Endothelial cell of umbilical vein (primary cell): ENCODE results near the gene STH. TPM values are rescaled to one million over a fixed set of nuclear protein-coding genes. Genes with fewer than 3 reads are reported as not detected.
"Not testable (repeated sequence)": the region's sequence is repeated elsewhere in the genome, so short reads cannot be mapped to it uniquely, and the experiment has no call there.

Source experiments
- BruUV-seq: library from RNA; stranded (reverse); fragments of 400-500 nt; replicated peaks from 2 replicates; lab custom pipeline; 2021; lab: Mats Ljungman, UMichigan
- CTCF ChIA-PET: fragments of 300-600, 350-600 bp; sonication (Branson Sonifier 250); formaldehyde crosslinking; loops from one replicate; lab custom pipeline; 2021; ENCODE audit warnings: antibody characterized with exemption, inconsistent platforms; lab: Charles Lee
- POLR2A ChIA-PET: fragments of 300-600, 350-600 bp; sonication (Branson Sonifier 250); formaldehyde crosslinking; loops from one replicate; lab custom pipeline; 2021; ENCODE audit warnings: antibody characterized with exemption, inconsistent platforms; lab: Charles Lee
- DNase-seq: peaks from one replicate; pipeline ENCODE4 v3.0.0-alpha.2; 2011; ENCODE audit warnings: low read depth, low spot score
- FAIRE-seq: peaks from 2 replicates; lab custom pipeline; 2011; peaks lifted over from hg19 to GRCh38; lab: Jason Lieb, UNC
- H2AFZ ChIP-seq: 2 replicates; pipeline ENCODE4 v1.6.0; 2012; ENCODE audit warnings: low read depth, low read length, control low read depth, inconsistent platforms
- H3K27ac ChIP-seq: 2 replicates; pipeline ENCODE4 v1.5.1; 2011; ENCODE audit warnings: low read depth, mild to moderate bottlenecking, control low read depth, low read length, moderate library complexity; ENCODE audit not compliant: insufficient read depth
- H3K27me3 ChIP-seq, 2 experiments: 2 replicates each; pipeline versions ENCODE4 v1.6.0 to v1.6.1; 2011; ENCODE audit warnings: low read length in 2 of 2, mixed read lengths in 1 of 2; ENCODE audit not compliant: control insufficient read depth in 2 of 2, insufficient read depth in 2 of 2
- H3K36me3 ChIP-seq, 2 experiments: 2 replicates in 1 of 2; 3 replicates in 1 of 2; pipeline ENCODE4 v1.5.1; 2011; ENCODE audit warnings: low read length in 2 of 2, mild to moderate bottlenecking in 1 of 2, moderate library complexity in 1 of 2; ENCODE audit not compliant: control insufficient read depth in 2 of 2, insufficient read depth in 2 of 2; ENCODE audit errors: extremely low read depth in 1 of 2
- H3K4me1 ChIP-seq: 3 replicates; pipeline ENCODE4 v1.5.1; 2011; ENCODE audit warnings: mild to moderate bottlenecking, low read length; ENCODE audit not compliant: control insufficient read depth, insufficient read depth; ENCODE audit errors: extremely low read depth
- H3K4me2 ChIP-seq: 2 replicates; pipeline ENCODE4 v1.6.1; 2011; ENCODE audit warnings: low read length, control low read depth, mixed read lengths; ENCODE audit not compliant: insufficient read depth
- H3K4me3 ChIP-seq, 3 experiments: fragments of 200-600 bp in 1 of 3; sonication (generic), shearing (Covaris generic) in 1 of 3; replicated peaks in 1 of 3; 2 replicates each; pipeline ENCODE4 v1.5.1; 2011 to 2016; ENCODE audit warnings: control low read depth in 3 of 3, low read length in 3 of 3, mild to moderate bottlenecking in 2 of 3, inconsistent platforms in 1 of 3, low read depth in 1 of 3, moderate library complexity in 1 of 3; ENCODE audit not compliant: insufficient read depth in 1 of 3
- H3K79me2 ChIP-seq: 2 replicates; pipeline ENCODE4 v1.6.0; 2012; ENCODE audit warnings: low read length, inconsistent platforms; ENCODE audit not compliant: control insufficient read depth, insufficient read depth
- H3K9ac ChIP-seq: replicated peaks from 2 replicates; pipeline ENCODE3; 2011; ENCODE audit warnings: low read length, control low read depth; ENCODE audit not compliant: insufficient read depth; ENCODE audit errors: extremely low read depth
- H3K9me1 ChIP-seq: replicated peaks from 3 replicates; pipeline ENCODE4 v1.6.0; 2011; ENCODE audit warnings: mild to moderate bottlenecking, low read length; ENCODE audit not compliant: control insufficient read depth, insufficient read depth; ENCODE audit errors: extremely low read depth
- H3K9me3 ChIP-seq: replicated peaks from 2 replicates; pipeline ENCODE4 v1.5.1; 2012; ENCODE audit warnings: low read length, inconsistent platforms; ENCODE audit not compliant: control insufficient read depth, insufficient read depth
- H4K20me1 ChIP-seq: replicated peaks from 2 replicates; pipeline ENCODE3; 2011; ENCODE audit warnings: mild to moderate bottlenecking, low read length; ENCODE audit not compliant: control insufficient read depth, insufficient read depth; ENCODE audit errors: extremely low read depth
- EZH2 ChIP-seq: IDR thresholded peaks from 2 replicates; pipeline ENCODE4 v1.6.1; 2012; ENCODE audit warnings: borderline replicate concordance, low read depth, mild to moderate bottlenecking, moderate library complexity, low read length, inconsistent platforms; ENCODE audit not compliant: severe bottlenecking
- FOS ChIP-seq: IDR thresholded peaks from 2 replicates; pipeline ENCODE4 v1.6.1; 2011; ENCODE audit warnings: mild to moderate bottlenecking, low read length, moderate library complexity, borderline replicate concordance; ENCODE audit not compliant: insufficient read depth
- GATA2 ChIP-seq: IDR thresholded peaks from 2 replicates; pipeline ENCODE4 v1.7.0; 2011; ENCODE audit warnings: low read depth, mild to moderate bottlenecking, moderate library complexity, mixed read lengths, low read length; ENCODE audit not compliant: insufficient read length, insufficient read depth
- JUN ChIP-seq: IDR thresholded peaks from 2 replicates; pipeline ENCODE4 v1.6.1; 2011; ENCODE audit warnings: borderline replicate concordance, low read depth; ENCODE audit not compliant: insufficient read length, insufficient read depth
- MAX ChIP-seq: IDR thresholded peaks from 2 replicates; pipeline ENCODE4 v1.6.1; 2011; ENCODE audit not compliant: insufficient read depth, insufficient read length
- MYC ChIP-seq: IDR thresholded peaks from one replicate; pipeline ENCODE4 v1.6.1; 2011; ENCODE audit warnings: mild to moderate bottlenecking, low read depth, low read length
- POLR2A ChIP-seq: IDR thresholded peaks from 2 replicates; pipeline ENCODE4 v1.6.1; 2012; ENCODE audit warnings: low read depth, mild to moderate bottlenecking, control low read depth, low read length
- POLR2AphosphoS5 ChIP-seq: IDR thresholded peaks from 2 replicates; pipeline ENCODE4 v1.6.1; 2012; ENCODE audit warnings: low read depth, mild to moderate bottlenecking, control low read depth, low read length, moderate library complexity; ENCODE audit not compliant: insufficient read depth
- dilution Hi-C: fragments of 300-500 bp; cut with MboI; formaldehyde crosslinking; loops from one replicate; pipeline ENCODE4 v1.15.0; 2019; ENCODE audit warnings: low sequenced_read_pairs; ENCODE audit not compliant: extremely low pct_ligation_motif_present
- intact Hi-C: fragments of 100-400 bp; cut with micrococcal nuclease; formaldehyde crosslinking; loops from one replicate; pipeline ENCODE4 v1.10.0; 2022
- polyA plus RNA-seq, 4 experiments: library from polyadenylated mRNA; depleted of rRNA in 3 of 4; stranded (reverse) in 3 of 4; unstranded in 1 of 4; fragments of >200 nt; gene quantifications; 2 replicates each; pipeline versions ENCODE4 v1.2.1 to v1.2.3, GENCODE V29; 2011 to 2012; ENCODE audit warnings: missing spikeins in 1 of 4
- total RNA-seq: library from RNA; stranded (reverse); gene quantifications from 2 replicates; pipeline ENCODE4 v1.2.3, GENCODE V29; 2021
- TF ChIP-seq, protein P1 (sequence below), 2 donors: IDR thresholded peaks; 1 replicate in 1 of 2; 2 replicates in 1 of 2; pipeline ENCODE4 v1.5.1; 2011; ENCODE audit warnings: low read length in 2 of 2, mild to moderate bottlenecking in 2 of 2, moderate library complexity in 2 of 2, control low read depth in 1 of 2, inconsistent platforms in 1 of 2, low read depth in 1 of 2; ENCODE audit not compliant: insufficient read depth in 1 of 2; ENCODE audit errors: extremely low read depth in 1 of 2

STH gene
- total and polyA plus RNA-seq, 2 donors (not counting 3 experiments of a cell fraction or from before 2014, with no cell fraction given) = not detected

DNA sequence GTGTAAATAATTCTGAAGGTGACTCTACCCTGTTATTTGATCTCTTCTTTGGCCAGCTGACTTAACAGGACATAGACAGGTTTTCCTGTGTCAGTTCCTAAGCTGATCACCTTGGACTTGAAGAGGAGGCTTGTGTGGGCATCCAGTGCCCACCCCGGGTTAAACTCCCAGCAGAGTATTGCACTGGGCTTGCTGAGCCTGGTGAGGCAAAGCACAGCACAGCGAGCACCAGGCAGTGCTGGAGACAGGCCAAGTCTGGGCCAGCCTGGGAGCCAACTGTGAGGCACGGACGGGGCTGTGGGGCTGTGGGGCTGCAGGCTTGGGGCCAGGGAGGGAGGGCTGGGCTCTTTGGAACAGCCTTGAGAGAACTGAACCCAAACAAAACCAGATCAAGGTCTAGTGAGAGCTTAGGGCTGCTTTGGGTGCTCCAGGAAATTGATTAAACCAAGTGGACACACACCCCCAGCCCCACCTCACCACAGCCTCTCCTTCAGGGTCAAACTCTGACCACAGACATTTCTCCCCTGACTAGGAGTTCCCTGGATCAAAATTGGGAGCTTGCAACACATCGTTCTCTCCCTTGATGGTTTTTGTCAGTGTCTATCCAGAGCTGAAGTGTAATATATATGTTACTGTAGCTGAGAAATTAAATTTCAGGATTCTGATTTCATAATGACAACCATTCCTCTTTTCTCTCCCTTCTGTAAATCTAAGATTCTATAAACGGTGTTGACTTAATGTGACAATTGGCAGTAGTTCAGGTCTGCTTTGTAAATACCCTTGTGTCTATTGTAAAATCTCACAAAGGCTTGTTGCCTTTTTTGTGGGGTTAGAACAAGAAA is 5.1 kb downstream of the STH start:
- Histone ChIP-seq H3K4me1 (no peaks in the 10 kb centered on the region), H4K20me1 (no peaks in the 10 kb centered on the region), H3K9me1 (no peaks in the 10 kb centered on the region), H3K36me3 (no peaks in the 10 kb centered on the region), H3K27me3 (no peaks in the 10 kb centered on the region), H3K79me2 (no peaks in the 10 kb centered on the region), H3K4me3 (no peak overlapping the region), H2AFZ (no peak overlapping the region), H3K4me2 (no peak overlapping the region), H3K27ac (no peak overlapping the region), H3K9me3 (no peaks in the 10 kb centered on the region), H3K9ac (no peak overlapping the region)
- POLR2A ChIA-PET = no interaction called here
- no peak for FAIRE-seq
- dilution Hi-C loops (no loop called here), intact Hi-C loops (loop anchor here (5.0 kb wide), 1 partner anchor 188 kb away; the partner anchor contains the start of gene KANSL1)
- DNase-seq = no peak
- BruUV-seq = no TSS peak
- CTCF ChIA-PET = interaction anchor here (0.6 to 5.2 kb wide), 10 partner anchors 9 to 283 kb away, joined by 3 to 46 read pairs (median 4); no protein-coding TSS in a partner anchor
- no peak for TF ChIP-seq EZH2
- TF ChIP-seq JUN = no peak
- TF ChIP-seq MAX = no peak
- TF ChIP-seq MYC = no peak
- TF ChIP-seq FOS = no peak
- TF ChIP-seq POLR2A = no peak
- TF ChIP-seq POLR2AphosphoS5 = no peak
- TF ChIP-seq, protein P1, sequence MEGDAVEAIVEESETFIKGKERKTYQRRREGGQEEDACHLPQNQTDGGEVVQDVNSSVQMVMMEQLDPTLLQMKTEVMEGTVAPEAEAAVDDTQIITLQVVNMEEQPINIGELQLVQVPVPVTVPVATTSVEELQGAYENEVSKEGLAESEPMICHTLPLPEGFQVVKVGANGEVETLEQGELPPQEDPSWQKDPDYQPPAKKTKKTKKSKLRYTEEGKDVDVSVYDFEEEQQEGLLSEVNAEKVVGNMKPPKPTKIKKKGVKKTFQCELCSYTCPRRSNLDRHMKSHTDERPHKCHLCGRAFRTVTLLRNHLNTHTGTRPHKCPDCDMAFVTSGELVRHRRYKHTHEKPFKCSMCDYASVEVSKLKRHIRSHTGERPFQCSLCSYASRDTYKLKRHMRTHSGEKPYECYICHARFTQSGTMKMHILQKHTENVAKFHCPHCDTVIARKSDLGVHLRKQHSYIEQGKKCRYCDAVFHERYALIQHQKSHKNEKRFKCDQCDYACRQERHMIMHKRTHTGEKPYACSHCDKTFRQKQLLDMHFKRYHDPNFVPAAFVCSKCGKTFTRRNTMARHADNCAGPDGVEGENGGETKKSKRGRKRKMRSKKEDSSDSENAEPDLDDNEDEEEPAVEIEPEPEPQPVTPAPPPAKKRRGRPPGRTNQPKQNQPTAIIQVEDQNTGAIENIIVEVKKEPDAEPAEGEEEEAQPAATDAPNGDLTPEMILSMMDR (IDR thresholded peaks at IDR 0.05; ENCODE audit: extremely low read depth in 1 of 2, insufficient read depth in 1 of 2, low read depth in 1 of 2, low read length in 2 of 2) = no peak
- TF ChIP-seq GATA2 = no peak

GRCh38 chr17:46006082-46006481 is 7.0 kb downstream of the STH start:
- BruUV-seq, H3K4me3 ChIP-seq, H3K79me2 ChIP-seq, H3K4me1 ChIP-seq, H3K9me3 ChIP-seq, POLR2A ChIA-PET, H3K4me2 ChIP-seq, H3K9me1 ChIP-seq, FAIRE-seq, H3K36me3 ChIP-seq, H3K27me3 ChIP-seq, H3K9ac ChIP-seq, DNase-seq, H3K27ac ChIP-seq, dilution Hi-C loops, H2AFZ ChIP-seq, intact Hi-C loops, H4K20me1 ChIP-seq: not testable (repeated sequence)
- CTCF ChIA-PET = interaction anchor here (2.4 kb wide), 1 partner anchor 207 kb away, joined by 12 read pairs; no protein-coding TSS in a partner anchor
